Activated effector memory CD4-positive, alpha-beta T cell treated with Interleukin-2 at 50 U/mL for 16 hours (primary cell): Measurements from ENCODE around the gene FAF1.
A peak's percentile ranks its signal among the peaks of the same experiment; 100 is the strongest.

ENCODE experiments used
- DNase-seq: peaks from one replicate; pipeline ENCODE4 v3.0.0-alpha.2; 2020

Gene FAF1

GRCh38 chr1:50977575-50978143, 17.6 kb upstream of the FAF1 start:
- peak; percentile 20 for DNase-seq

GRCh38 chr1:50976890-50977574, 17.0 kb upstream of the FAF1 start:
- DNase-seq = peak; percentile 13

GRCh38 chr1:50976111-50976889, 16.2 kb upstream of the FAF1 start:
- no peak for DNase-seq

GRCh38 chr1:50975436-50975835, 15.4 kb upstream of the FAF1 start:
- DNase-seq = no peak

GRCh38 chr1:50974618-50974935, 14.5 kb upstream of the FAF1 start:
- DNase-seq = no peak

GRCh38 chr1:50973875-50974617, 14.0 kb upstream of the FAF1 start:
- no peak for DNase-seq

- no peak for DNase-seq
Observed at GRCh38 chr1:50973255-50973654, 13.2 kb upstream of the FAF1 start.

- DNase-seq = no peak
Observed at GRCh38 chr1:50972766-50973165, 12.7 kb upstream of the FAF1 start.

- DNase-seq = no peak
Observed at GRCh38 chr1:50971748-50972305, 11.8 kb upstream of the FAF1 start.

GRCh38 chr1:50970931-50971582, 11.0 kb upstream of the FAF1 start:
- no peak for DNase-seq

GRCh38 chr1:50970509-50970887, 10.4 kb upstream of the FAF1 start:
- no peak for DNase-seq

GRCh38 chr1:50969611-50970508, 9.8 kb upstream of the FAF1 start, which contains the start of gene CDKN2C:
CDKN2C (plus strand) TSS chr1:50970245; CDS start chr1:50970369, 124 bp downstream.
- DNase-seq = peak; percentile 46

- peak; percentile 34 for DNase-seq
Observed at GRCh38 chr1:50968821-50969610, 8.9 kb upstream of the FAF1 start.

GRCh38 chr1:50968158-50968820, 8.2 kb upstream of the FAF1 start:
- peak; percentile 76 for DNase-seq

- DNase-seq = no peak
Observed at GRCh38 chr1:50967416-50968157, 7.5 kb upstream of the FAF1 start.

GRCh38 chr1:50966991-50967390, 6.9 kb upstream of the FAF1 start:
- DNase-seq = no peak

- DNase-seq = no peak
Observed at GRCh38 chr1:50964863-50965262, 4.8 kb upstream of the FAF1 start.

GRCh38 chr1:50959303-50959912, 659 bp downstream of the FAF1 start:
- no peak for DNase-seq

- DNase-seq = no peak
Observed at GRCh38 chr1:50955116-50955515, 5.0 kb downstream of the FAF1 start.
